GM12878 (cell line): ENCODE data around the gene PACS1. TPM values are rescaled to one million over a fixed set of nuclear protein-coding genes. Genes with fewer than 3 reads are reported as not detected.

Experiments
- ATAC-seq: fragments of 200-7000 bp; cut with Tn5 transposase; 3 replicates; pipeline ENCODE4 v1.9.1; 2020; ENCODE audit warnings: mild to moderate bottlenecking, moderate library complexity
- BruUV-seq: library from RNA; stranded (reverse); fragments of 400-500 nt; replicated peaks from 2 replicates; lab custom pipeline; 2021; lab: Mats Ljungman, UMichigan
- CTCF ChIA-PET: fragments of 300-600 bp; sonication (Branson Sonifier 250); formaldehyde crosslinking; extraction: SDS; loops from one replicate; lab custom pipeline; 2021; ENCODE audit warnings: inconsistent platforms; lab: Yijun Ruan, JAX
- POLR2A ChIA-PET: fragments of 350-600 bp; formaldehyde crosslinking; extraction: SDS; loops from one replicate; lab custom pipeline; 2021; ENCODE audit warnings: inconsistent platforms; lab: Charles Lee
- RAD21 ChIA-PET: fragments of 300-600 bp; sonication (Branson Sonifier 250); formaldehyde crosslinking; loops from one replicate; lab custom pipeline; 2023; ENCODE audit warnings: antibody characterized with exemption; ENCODE audit not compliant: unreplicated experiment; lab: Charles Lee
- SMC1A ChIA-PET: fragments of 300-600 bp; sonication (Branson Sonifier 250); formaldehyde crosslinking; loops from one replicate; lab custom pipeline; 2023; ENCODE audit not compliant: unreplicated experiment, uncharacterized antibody; lab: Charles Lee
- DNase-seq: peaks from one replicate; pipeline ENCODE4 v3.0.0-alpha.2; 2011; ENCODE audit warnings: low read depth, low spot score
- FAIRE-seq: peaks from 3 replicates; lab custom pipeline; 2011; peaks lifted over from hg19 to GRCh38; lab: Jason Lieb, UNC
- H2AFZ ChIP-seq: 2 replicates; pipeline ENCODE4 v1.6.0; 2011; ENCODE audit warnings: low read depth, low read length, control low read depth; ENCODE audit not compliant: control insufficient read depth
- H3K27ac ChIP-seq: 2 replicates; pipeline ENCODE4 v1.5.1; 2011; ENCODE audit warnings: control low read depth; ENCODE audit not compliant: control insufficient read depth, insufficient read depth
- H3K27me3 ChIP-seq, 2 experiments: replicated peaks in 1 of 2; 2 replicates each; pipeline versions ENCODE4 v1.6.0 to v1.6.1; 2011; ENCODE audit warnings: low read length in 1 of 2; ENCODE audit not compliant: control insufficient read depth in 2 of 2, insufficient read depth in 2 of 2
- H3K36me3 ChIP-seq, 2 experiments: 2 replicates each; pipeline ENCODE4 v1.5.1; 2011; ENCODE audit warnings: low read length in 1 of 2; ENCODE audit not compliant: control insufficient read depth in 2 of 2, insufficient read depth in 2 of 2
- H3K4me1 ChIP-seq: 2 replicates; pipeline ENCODE4 v1.6.1; 2011; ENCODE audit warnings: mild to moderate bottlenecking, low read length, moderate library complexity, mixed read lengths; ENCODE audit not compliant: control insufficient read depth, insufficient read depth
- H3K4me2 ChIP-seq: 2 replicates; pipeline ENCODE4 v1.6.0; 2011; ENCODE audit warnings: control low read depth; ENCODE audit not compliant: control insufficient read depth, insufficient read depth
- H3K4me3 ChIP-seq: fragments of 200-600 bp; sonication (generic); 2 replicates; pipeline ENCODE4 v1.5.1; 2016
- H3K79me2 ChIP-seq: 2 replicates; pipeline ENCODE4 v1.6.0; 2011; ENCODE audit warnings: low read length; ENCODE audit not compliant: control insufficient read depth, insufficient read depth
- H3K9ac ChIP-seq: 2 replicates; pipeline ENCODE4 v1.8.0; 2011; ENCODE audit warnings: low read length, control low read depth, mixed read lengths; ENCODE audit not compliant: control insufficient read depth, insufficient read depth
- H3K9me3 ChIP-seq: replicated peaks from 3 replicates; pipeline ENCODE4 v1.5.1; 2011; ENCODE audit warnings: mild to moderate bottlenecking, low read length; ENCODE audit not compliant: control insufficient read depth, insufficient read depth
- H4K20me1 ChIP-seq: 2 replicates; pipeline ENCODE4 v1.6.0; 2011; ENCODE audit not compliant: control insufficient read depth, insufficient read depth
- ATF7 ChIP-seq: fragments of 450-650 bp; IDR thresholded peaks from 2 replicates; pipeline ENCODE4 v1.6.1; 2016; ENCODE audit warnings: low read depth, mild to moderate bottlenecking
- BCL11A ChIP-seq: IDR thresholded peaks from 2 replicates; pipeline ENCODE4 v1.6.1; 2011; ENCODE audit warnings: low read depth, low read length
- BHLHE40 ChIP-seq, 2 experiments: fragments of 450-650 bp in 1 of 2; IDR thresholded peaks; 2 replicates each; pipeline ENCODE4 v1.6.1; 2011 to 2017; ENCODE audit warnings: low read depth in 2 of 2, borderline replicate concordance in 1 of 2, improper control_type of control experiment in 1 of 2, low read length in 1 of 2, mild to moderate bottlenecking in 1 of 2
- CBX5 ChIP-seq: sonication (generic); IDR thresholded peaks from 2 replicates; pipeline ENCODE4 v1.6.1; 2016; ENCODE audit warnings: low read depth, moderate library complexity, mild to moderate bottlenecking, inconsistent platforms
- EED ChIP-seq: sonication (generic); IDR thresholded peaks from 2 replicates; pipeline ENCODE4 v1.6.1; 2016; ENCODE audit warnings: antibody characterized with exemption, low read depth
- EP300 ChIP-seq, 2 experiments: fragments of 150-350 bp in 1 of 2; IDR thresholded peaks; 2 replicates each; pipeline ENCODE4 v1.6.1; 2011 to 2012; ENCODE audit warnings: low read depth in 2 of 2, low read length in 2 of 2, borderline replicate concordance in 1 of 2, improper control_type of control experiment in 1 of 2, inconsistent platforms in 1 of 2; ENCODE audit not compliant: control insufficient read depth in 1 of 2
- GATAD2B ChIP-seq: fragments of 450-650 bp; conservative IDR thresholded peaks from 2 replicates; pipeline ENCODE4 v1.6.1; 2017; ENCODE audit warnings: low read depth, mild to moderate bottlenecking, moderate library complexity
- MEF2B ChIP-seq: fragments of 450-650 bp; IDR thresholded peaks from 2 replicates; pipeline ENCODE4 v1.6.1; 2018; ENCODE audit warnings: mild to moderate bottlenecking, moderate library complexity; ENCODE audit not compliant: partially characterized antibody, poor library complexity, severe bottlenecking
- NFYA ChIP-seq: IDR thresholded peaks from 2 replicates; pipeline ENCODE4 v1.6.1; 2011; ENCODE audit warnings: low read depth, mild to moderate bottlenecking, low read length, improper control_type of control experiment, borderline replicate concordance
- NR2C1 ChIP-seq: fragments of 450-650 bp; IDR thresholded peaks from 2 replicates; pipeline ENCODE4 v1.6.1; 2017; ENCODE audit warnings: antibody characterized with exemption, mild to moderate bottlenecking, moderate library complexity
- POLR2AphosphoS5 ChIP-seq: IDR thresholded peaks from 2 replicates; pipeline ENCODE4 v1.6.1; 2011; ENCODE audit warnings: mild to moderate bottlenecking, low read length, inconsistent platforms
- RUNX3 ChIP-seq: IDR thresholded peaks from 2 replicates; pipeline ENCODE4 v1.6.1; 2012; ENCODE audit warnings: low read length, inconsistent platforms
- SIX5 ChIP-seq: IDR thresholded peaks from 2 replicates; pipeline ENCODE4 v1.6.1; 2011; ENCODE audit warnings: mild to moderate bottlenecking, low read depth, low read length, moderate library complexity; ENCODE audit not compliant: severe bottlenecking
- STAT1 ChIP-seq: fragments of 450-650 bp; conservative IDR thresholded peaks from 2 replicates; pipeline ENCODE4 v1.6.1; 2014; ENCODE audit warnings: antibody characterized with exemption, mild to moderate bottlenecking
- TBL1XR1 ChIP-seq: IDR thresholded peaks from 2 replicates; pipeline ENCODE4 v1.6.1; 2012; ENCODE audit warnings: low read depth, low read length, improper control_type of control experiment
- ZZZ3 ChIP-seq: IDR thresholded peaks from 2 replicates; pipeline ENCODE4 v1.6.1; 2011; ENCODE audit warnings: low read depth; ENCODE audit not compliant: control insufficient read depth, insufficient read length
- WGBS: methylation state at CpG from one replicate; pipeline ENCODE4 v1.1.6; 2016; ENCODE audit warnings: low lambda C conversion rate; ENCODE audit not compliant: insufficient replicate concordance, insufficient coverage; ENCODE audit errors: missing lambda C conversion rate; 5-methylcytosine and 5-hydroxymethylcytosine counted together
- in situ Hi-C: fragments of 300-500 bp; cut with MboI; formaldehyde crosslinking; loops from 9 replicates; pipeline ENCODE4 v1.14.3; 2018; ENCODE audit warnings: mixed read lengths
- intact Hi-C: fragments of 100-400 bp; cut with micrococcal nuclease; formaldehyde crosslinking; loops from one replicate; pipeline ENCODE4 v1.14.2; 2022; ENCODE audit not compliant: unreplicated experiment
- polyA plus RNA-seq, 11 experiments: library from polyadenylated mRNA; depleted of rRNA in 4 of 11; unstranded in 6 of 11; stranded (reverse) in 5 of 11; fragments of >200 nt; fragmentation: Nextera tagmentation in 4 of 11; fragmentation: Illumina TruSeq in 1 of 11; extraction: Ambion mirVana in 4 of 11; extraction: Trizol in 1 of 11; gene quantifications; 1 replicate in 1 of 11; 2 replicates in 10 of 11; pipeline versions ENCODE4 v1.2.1 to v1.2.3, GENCODE V29; 2011 to 2016; ENCODE audit warnings: inconsistent platforms in 2 of 11, missing spikeins in 2 of 11, low read depth in 1 of 11
- total RNA-seq, 4 experiments: library from RNA; depleted of rRNA in 3 of 4; stranded (reverse); fragments of >200 nt in 3 of 4; fragmentation: Illumina TruSeq in 1 of 4; extraction: Trizol in 1 of 4; gene quantifications; 2 replicates each; pipeline versions ENCODE4 v1.2.1 to v1.2.3, GENCODE V29; 2013 to 2021

The PACS1 gene
- total and polyA plus RNA-seq, 10 of the 15 experiments (the other 5 are each of a cell fraction or from before 2014, with no cell fraction given) = 1.1 to 74.3 (median 17.9) TPM

- ChIA-PET RAD21 (interaction anchor here (0.9 to 5.1 kb wide), 6 partner anchors 18 to 89 kb away, joined by 4 to 81 read pairs (median 6); partner anchors contain the start of gene PACS1), SMC1A (interaction anchor here (1.0 to 6.9 kb wide), 11 partner anchors 9 to 141 kb away, joined by 3 to 161 read pairs (median 5); partner anchors contain the start of genes PACS1 and SF3B2), POLR2A (interaction anchor here (1.0 to 5.5 kb wide), 8 partner anchors 8 to 245 kb away, joined by 3 to 91 read pairs (median 4); partner anchors contain the start of genes FIBP, PACS1 and SF3B2), CTCF (interaction anchor here (0.8 to 6.4 kb wide), 21 partner anchors 9 to 248 kb away, joined by 3 to 195 read pairs (median 4); partner anchors contain the start of genes CATSPER1, PACS1 and SF3B2)
- FAIRE-seq (no peak), ATAC-seq (no peak), DNase-seq (no peak)
- no peak for TF ChIP-seq STAT1
- TF ChIP-seq NFYA = no peak
- TF ChIP-seq NR2C1 = no peak
- TF ChIP-seq GATAD2B = no peak
- H3K4me3 ChIP-seq = no peak overlapping the region
- H3K9ac ChIP-seq = no peak overlapping the region
- no TSS peak for BruUV-seq
- H4K20me1 ChIP-seq = no peaks in the 10 kb centered on the region
- in situ Hi-C loops (loop anchor here (5.0 kb wide), 1 partner anchor 66 kb away; no protein-coding TSS in a partner anchor), intact Hi-C loops (loop anchor here (10.0 kb wide), 1 partner anchor 238 kb away; the partner anchor contains the start of gene CCDC85B)
- H3K4me2 ChIP-seq = no peak overlapping the region
- H2AFZ ChIP-seq = no peak overlapping the region
- H3K4me1 ChIP-seq = peaks cover 67% of the 10 kb centered on the region
- no peaks in the 10 kb centered on the region for H3K27me3 ChIP-seq
- WGBS = 49% methylated on average over 6 of the region's 6 CpGs
- no peak overlapping the region for H3K27ac ChIP-seq
- no peaks in the 10 kb centered on the region for H3K36me3 ChIP-seq
- peaks cover 63% of the 10 kb centered on the region for H3K79me2 ChIP-seq
- no peaks in the 10 kb centered on the region; the same call in 2 of the 3 replicates for H3K9me3 ChIP-seq
Measured at GRCh38 chr11:66133216-66133775, 63.2 kb downstream of the PACS1 start.

GRCh38 chr11:66136752-66137123 lies 66.7 kb downstream of the PACS1 start:
- Histone ChIP-seq H3K4me2 (peak overlapping the region; percentile 82), H3K9ac (peak overlapping the region; percentile 45), H3K27ac (peak overlapping the region; percentile 85), H2AFZ (no peak overlapping the region), H3K36me3 (no peaks in the 10 kb centered on the region), H3K79me2 (peaks cover 48% of the 10 kb centered on the region), H3K27me3 (no peaks in the 10 kb centered on the region), H4K20me1 (no peaks in the 10 kb centered on the region), H3K4me1 (peaks cover 69% of the 10 kb centered on the region), H3K4me3 (peak overlapping the region; percentile 42; the same call in 1 of the 2 replicates), H3K9me3 (no peaks in the 10 kb centered on the region; the same call in 2 of the 3 replicates)
- CTCF ChIA-PET = interaction anchor here (0.6 to 6.4 kb wide), 17 partner anchors 11 to 277 kb away, joined by 3 to 195 read pairs (median 12); partner anchors contain the start of genes MUS81, PACS1, RAB1B and SF3B2
- intact Hi-C loops = loop anchor here (1.0 to 10.0 kb wide), 4 partner anchors 24 to 242 kb away; partner anchors contain the start of gene CCDC85B
- 1% methylated on average over 5 of the region's 5 CpGs for whole genome bisulfite sequencing
- POLR2A ChIA-PET = interaction anchor here (0.6 to 5.5 kb wide), 18 partner anchors 11 to 1329 kb away, joined by 3 to 91 read pairs (median 6); partner anchors contain the start of genes PACS1 and SF3B2
- RAD21 ChIA-PET = interaction anchor here (0.6 to 5.1 kb wide), 18 partner anchors 11 to 149 kb away, joined by 3 to 81 read pairs (median 5); partner anchors contain the start of genes PACS1 and SF3B2
- no peak for FAIRE-seq
- no TSS peak for BruUV-seq
- SMC1A ChIA-PET = interaction anchor here (0.6 to 6.9 kb wide), 19 partner anchors 8 to 247 kb away, joined by 3 to 161 read pairs (median 7); partner anchors contain the start of genes PACS1, RAB1B and SF3B2
- DNase-seq = no peak
- in situ Hi-C loops = no loop called here
- peak; percentile 36 for ATAC-seq
- TF ChIP-seq POLR2AphosphoS5 (no peak), EED (peak; percentile 77), RUNX3 (peak; percentile 58), BCL11A (peak; percentile 48; the same call in 1 of the 2 replicates), TBL1XR1 (peak; percentile 43; the same call in 1 of the 2 replicates), BHLHE40 (IDR thresholded peaks at IDR 0.05; ENCODE audit: borderline replicate concordance in 1 of 2, low read depth in 2 of 2, low read length in 1 of 2) (peak in 1 of 2 experiments; percentile 22; a peak in 2 of 4 replicates), ATF7 (peak; percentile 6; the same call in 1 of the 2 replicates), ZZZ3 (no peak), MEF2B (no peak), EP300 (IDR thresholded peaks at IDR 0.05; ENCODE audit: borderline replicate concordance in 1 of 2, control insufficient read depth in 1 of 2, low read depth in 2 of 2, low read length in 2 of 2) (peak in 1 of 2 experiments; percentile 9; a peak in 1 of 4 replicates), SIX5 (no peak), CBX5 (no peak)
